RPMI8226 (cell line): ENCODE results near the gene ALOX5AP.

ENCODE experiments used
- DNase-seq: peaks from one replicate; pipeline ENCODE4 v3.0.0-alpha.2; 2015

ALOX5AP gene

DNA sequence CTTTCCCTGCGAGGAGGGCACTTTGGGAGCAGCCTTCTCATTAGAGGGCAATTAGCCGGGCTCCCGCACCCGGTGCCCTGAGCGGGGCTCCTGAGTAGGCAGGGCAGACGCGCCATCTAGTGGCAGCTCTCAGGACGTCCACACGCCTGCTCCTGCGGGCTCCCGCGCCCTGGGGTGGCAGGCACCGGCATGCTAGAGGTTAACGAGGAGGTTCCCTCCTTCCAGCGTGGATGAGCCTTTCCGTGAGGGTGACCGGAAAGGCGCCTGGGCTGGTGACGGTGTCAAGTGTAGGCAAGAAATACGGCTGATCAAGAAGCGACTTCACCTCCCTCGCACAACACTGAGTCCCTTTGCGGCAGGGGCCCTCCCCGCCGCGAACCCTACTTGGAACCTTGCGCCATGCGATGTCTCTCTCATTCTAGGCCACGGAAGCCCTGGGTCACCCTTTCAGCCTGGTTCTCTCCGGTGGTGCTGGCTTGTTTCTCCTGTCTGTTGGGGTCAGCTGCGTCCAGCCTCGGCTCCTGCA, 67.7 kb downstream of the ALOX5AP start:
- DNase-seq, result peak; percentile 75

- DNase-seq, result no peak
Observed at GRCh38 chr13:30803749-30804148, 68.4 kb downstream of the ALOX5AP start.

DNA sequence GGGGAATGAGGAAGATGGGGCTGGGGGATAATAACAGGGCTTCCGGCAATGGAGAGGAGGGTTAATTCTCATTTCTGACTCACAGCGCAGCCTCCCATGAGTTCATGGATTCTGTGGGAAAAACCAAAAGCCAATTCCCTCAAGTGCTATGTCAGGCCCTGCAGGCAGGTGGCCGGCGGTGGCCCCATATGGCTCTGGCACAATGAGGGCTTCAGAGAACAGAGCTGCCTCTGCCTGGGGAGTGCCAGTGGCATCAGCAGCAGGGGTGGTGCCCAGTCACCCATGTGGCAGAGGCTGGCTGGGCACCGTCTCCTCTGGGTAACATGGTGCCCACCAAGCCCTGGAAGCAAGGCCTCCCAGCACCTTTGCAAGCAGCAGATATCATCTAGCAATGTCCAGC, 69.1 kb downstream of the ALOX5AP start:
- no peak for DNase-seq

- DNase-seq, result no peak
Observed at GRCh38 chr13:30805132-30805537, 69.8 kb downstream of the ALOX5AP start.

- no peak for DNase-seq
Observed at GRCh38 chr13:30805603-30806011, 70.3 kb downstream of the ALOX5AP start.

- DNase-seq, result no peak
Observed at GRCh38 chr13:30806784-30807183, 71.4 kb downstream of the ALOX5AP start.

DNA sequence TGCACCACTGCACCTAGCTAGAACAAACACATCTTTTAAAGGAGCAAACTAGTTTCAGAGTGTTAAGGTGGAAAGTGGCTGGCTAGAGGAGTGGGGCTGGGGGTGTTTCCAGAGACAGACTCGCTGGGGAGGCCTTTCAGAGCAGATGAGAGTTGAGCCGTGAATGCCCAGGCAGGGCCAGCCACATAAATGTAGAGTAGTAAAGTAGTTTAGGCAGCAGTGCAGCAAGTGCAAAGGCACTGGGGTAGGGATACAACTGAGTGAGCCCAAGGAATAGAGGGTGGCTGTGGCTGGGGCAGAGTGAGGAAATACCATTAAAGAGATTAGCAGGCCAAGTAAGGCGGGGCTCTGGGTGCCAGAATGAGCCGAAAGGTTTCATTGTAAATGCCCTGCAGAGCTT, 72.0 kb downstream of the ALOX5AP start:
- DNase-seq, result no peak

- DNase-seq, result no peak
Observed at GRCh38 chr13:30808600-30808999, 73.3 kb downstream of the ALOX5AP start.

- no peak for DNase-seq
Observed at GRCh38 chr13:30809787-30810186, 74.4 kb downstream of the ALOX5AP start.

DNA sequence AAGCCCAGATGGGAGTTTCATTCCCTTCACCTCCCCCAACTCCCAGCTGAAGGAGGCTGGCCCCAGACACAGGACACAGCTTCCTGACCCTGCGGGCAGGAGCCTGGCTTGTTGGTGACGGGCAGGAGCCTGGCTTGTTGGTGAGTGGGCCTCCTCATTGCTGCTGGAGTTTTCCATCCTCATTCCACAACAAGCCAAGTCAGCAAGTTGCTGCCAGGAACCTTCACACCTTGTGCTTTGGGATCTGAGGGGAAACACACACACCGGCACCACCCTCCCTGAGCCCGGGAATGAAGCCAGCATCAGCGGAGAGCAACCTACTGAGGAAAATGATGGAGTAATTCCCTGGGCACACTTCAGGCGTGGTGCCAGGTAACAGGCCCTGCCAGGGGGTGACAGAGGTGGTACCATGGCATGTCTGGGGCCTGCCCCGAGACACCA, 74.9 kb downstream of the ALOX5AP start:
- DNase-seq, result no peak

DNA sequence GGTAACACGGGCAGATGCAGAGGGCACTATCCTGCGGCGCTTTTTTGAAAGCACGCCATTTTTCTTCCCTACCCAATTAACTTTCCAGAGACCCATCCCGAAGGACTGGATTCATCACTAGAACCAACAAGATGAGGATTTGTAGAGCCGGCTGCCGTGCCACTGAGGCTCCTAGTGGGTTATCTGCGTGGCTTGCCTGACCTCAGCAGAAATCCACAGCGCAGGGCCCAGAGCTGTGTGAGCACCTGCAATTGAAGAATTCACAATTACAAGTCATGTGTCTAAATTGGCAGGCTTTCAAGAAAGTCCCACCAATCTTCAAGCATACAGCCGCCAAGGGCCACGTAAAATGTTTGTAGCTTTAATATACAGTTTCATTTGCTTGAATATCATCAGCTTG, 75.5 kb downstream of the ALOX5AP start:
- DNase-seq, result no peak
